HG02798 (cell line): ENCODE measurements around the gene HS2ST1.

Experiments
- ATAC-seq: cut with Tn5 transposase; IDR thresholded peaks from one replicate; pipeline ENCODE4 v1.9.1; 2021; ENCODE audit warnings: mild to moderate bottlenecking; ENCODE audit not compliant: unreplicated experiment, poor library complexity

HS2ST1 gene

GRCh38 chr1:87150143-87150542, 235.7 kb downstream of the HS2ST1 start:
- ATAC-seq = no peak

- ATAC-seq = peak; percentile 70
Observed at GRCh38 chr1:87151500-87152421, 237.3 kb downstream of the HS2ST1 start.

- no peak for ATAC-seq
Observed at GRCh38 chr1:87154384-87154783, 239.9 kb downstream of the HS2ST1 start.

GRCh38 chr1:87155170-87155569, 240.7 kb downstream of the HS2ST1 start:
- no peak for ATAC-seq

- ATAC-seq = no peak
Observed at GRCh38 chr1:87155648-87156047, 241.2 kb downstream of the HS2ST1 start.

- no peak for ATAC-seq
Observed at GRCh38 chr1:87156124-87156523, 241.7 kb downstream of the HS2ST1 start.

- ATAC-seq = no peak
Observed at GRCh38 chr1:87159378-87159915, 245.0 kb downstream of the HS2ST1 start.
